ENCODE measurements around the gene POU5F1. TPM values are rescaled to one million over a fixed set of nuclear protein-coding genes. Genes with fewer than 3 reads are reported as not detected.
"Not testable (repeated sequence)": the region's sequence is repeated elsewhere in the genome, so short reads cannot be mapped to it uniquely, and the experiment has no call there.

Gene POU5F1
- total RNA-seq (2022) (not detected in 2 replicates), Bru-seq, nascent RNA (not detected), BruChase-seq, experiment 1, labeled RNA remaining after a 2-hour chase (percentile 17 among the genes with signal in this experiment), BruChase-seq, experiment 2, labeled RNA remaining after a 6-hour chase (percentile 0 among the genes with signal in this experiment)
- long read RNA-seq, result 0 reads

DNA sequence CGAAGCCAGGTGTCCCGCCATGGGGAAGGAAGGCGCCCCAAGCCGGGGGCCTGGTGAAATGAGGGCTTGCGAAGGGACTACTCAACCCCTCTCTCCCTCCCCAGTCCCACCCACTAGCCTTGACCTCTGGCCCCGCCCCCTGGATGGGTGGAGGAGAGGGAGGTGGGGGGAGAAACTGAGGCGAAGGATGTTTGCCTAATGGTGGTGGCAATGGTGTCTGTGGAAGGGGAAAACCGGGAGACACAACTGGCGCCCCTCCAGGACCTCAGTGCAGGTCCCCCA is at the start of gene POU5F1:
Gene POU5F1, minus strand, starts transcription at position 83 of the 282 bp plus-strand sequence. Its CDS starts 62 bp downstream, at position 21.
- Mint-ChIP-seq H3K4me1 (ENCODE audit: low read depth, unreplicated experiment) (peaks cover 6% of the 10 kb centered on the region), H3K4me3 (ENCODE audit: unreplicated experiment) (no peak within 1 kb of the TSS), H3K27me3 (ENCODE audit: insufficient read depth, unreplicated experiment) (no peaks in the 10 kb centered on the region), H3K9me3 (ENCODE audit: unreplicated experiment) (no peaks in the 10 kb centered on the region), H3K36me3 (ENCODE audit: insufficient read depth, unreplicated experiment) (no peaks in the 10 kb centered on the region), H3K27ac (ENCODE audit: unreplicated experiment) (no peak within 1 kb of the TSS)
- H3K4me1 ChIP-seq, result peaks cover 5% of the 10 kb centered on the region; the same call in 1 of the 2 replicates
- intact Hi-C loops (cut with micrococcal nuclease; ENCODE audit: unreplicated experiment), result no loop called here
- CTCF ChIA-PET, result no interaction called here
- H3K27me3 ChIP-seq (replicated peaks; ENCODE audit: control insufficient read depth, insufficient read depth, low read length), result no peaks in the 10 kb centered on the region
- H3K9me3 ChIP-seq, result no peaks in the 10 kb centered on the region
- POLR2A ChIA-PET, result no interaction called here
- no peaks in the 10 kb centered on the region for H3K36me3 ChIP-seq (ENCODE audit: control insufficient read depth, insufficient read depth, low read length)
- BruUV-seq (replicated peaks), result no TSS peak
- TF ChIP-seq, protein P1, sequence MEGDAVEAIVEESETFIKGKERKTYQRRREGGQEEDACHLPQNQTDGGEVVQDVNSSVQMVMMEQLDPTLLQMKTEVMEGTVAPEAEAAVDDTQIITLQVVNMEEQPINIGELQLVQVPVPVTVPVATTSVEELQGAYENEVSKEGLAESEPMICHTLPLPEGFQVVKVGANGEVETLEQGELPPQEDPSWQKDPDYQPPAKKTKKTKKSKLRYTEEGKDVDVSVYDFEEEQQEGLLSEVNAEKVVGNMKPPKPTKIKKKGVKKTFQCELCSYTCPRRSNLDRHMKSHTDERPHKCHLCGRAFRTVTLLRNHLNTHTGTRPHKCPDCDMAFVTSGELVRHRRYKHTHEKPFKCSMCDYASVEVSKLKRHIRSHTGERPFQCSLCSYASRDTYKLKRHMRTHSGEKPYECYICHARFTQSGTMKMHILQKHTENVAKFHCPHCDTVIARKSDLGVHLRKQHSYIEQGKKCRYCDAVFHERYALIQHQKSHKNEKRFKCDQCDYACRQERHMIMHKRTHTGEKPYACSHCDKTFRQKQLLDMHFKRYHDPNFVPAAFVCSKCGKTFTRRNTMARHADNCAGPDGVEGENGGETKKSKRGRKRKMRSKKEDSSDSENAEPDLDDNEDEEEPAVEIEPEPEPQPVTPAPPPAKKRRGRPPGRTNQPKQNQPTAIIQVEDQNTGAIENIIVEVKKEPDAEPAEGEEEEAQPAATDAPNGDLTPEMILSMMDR (IDR thresholded peaks at IDR 0.05; ENCODE audit: insufficient read depth in 1 of 2, low read depth in 1 of 2, low read length in 1 of 2, severe bottlenecking in 1 of 2, unreplicated experiment in 1 of 2), result no peak
- no peak within 1 kb of the TSS for H3K4me3 ChIP-seq (ENCODE audit: low read depth, low read length)
- DNase-seq, result no peak

GRCh38 chr6:31216208-31216898 is 45.9 kb upstream of the POU5F1 start:
- ChIA-PET POLR2A (no interaction called here), CTCF (no interaction called here)
- DNase-seq, result no peak
- Mint-ChIP-seq H3K27me3 (ENCODE audit: insufficient read depth, unreplicated experiment) (no peaks in the 10 kb centered on the region), H3K36me3 (ENCODE audit: insufficient read depth, unreplicated experiment) (no peaks in the 10 kb centered on the region), H3K9me3 (ENCODE audit: unreplicated experiment) (no peaks in the 10 kb centered on the region), H3K4me3 (ENCODE audit: unreplicated experiment) (no peak overlapping the region), H3K27ac (ENCODE audit: unreplicated experiment) (no peak overlapping the region), H3K4me1 (ENCODE audit: low read depth, unreplicated experiment) (no peaks in the 10 kb centered on the region)
- no peaks in the 10 kb centered on the region for H3K27me3 ChIP-seq (replicated peaks; ENCODE audit: control insufficient read depth, insufficient read depth, low read length)
- no TSS peak for BruUV-seq (replicated peaks)
- H3K4me3 ChIP-seq (ENCODE audit: low read depth, low read length), result no peak overlapping the region
- intact Hi-C loops (cut with micrococcal nuclease; ENCODE audit: unreplicated experiment), result no loop called here
- no peaks in the 10 kb centered on the region for H3K4me1 ChIP-seq
- H3K36me3 ChIP-seq (ENCODE audit: control insufficient read depth, insufficient read depth, low read length), result no peaks in the 10 kb centered on the region
- H3K9me3 ChIP-seq, result no peaks in the 10 kb centered on the region
- TF ChIP-seq, protein P1 (IDR thresholded peaks at IDR 0.05; ENCODE audit: insufficient read depth in 1 of 2, low read depth in 1 of 2, low read length in 1 of 2, severe bottlenecking in 1 of 2, unreplicated experiment in 1 of 2), result no peak

DNA sequence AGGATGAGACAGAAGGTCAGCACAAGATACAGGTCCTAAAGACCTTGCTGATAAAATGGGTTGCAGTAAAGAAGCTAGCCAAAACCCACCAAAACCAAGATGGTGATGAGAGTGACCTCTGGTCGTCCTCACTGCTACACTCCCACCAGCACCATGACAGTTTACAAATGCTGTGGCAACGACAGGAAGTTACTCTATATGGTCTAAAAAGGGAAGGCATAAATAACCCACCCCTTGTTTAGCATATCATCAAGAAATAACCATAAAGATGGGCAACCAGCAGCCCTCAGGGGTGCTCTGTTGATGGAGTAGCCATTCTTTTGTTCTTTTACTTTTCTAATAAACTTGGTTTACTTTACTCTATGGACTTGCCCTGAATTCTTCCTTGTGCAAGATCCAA is 44.7 kb upstream of the POU5F1 start:
- CTCF ChIA-PET; H3K4me1 Mint-ChIP-seq (ENCODE audit: low read depth, unreplicated experiment); BruUV-seq (replicated peaks); H3K27me3 Mint-ChIP-seq (ENCODE audit: insufficient read depth, unreplicated experiment); H3K27me3 ChIP-seq (replicated peaks; ENCODE audit: control insufficient read depth, insufficient read depth, low read length); POLR2A ChIA-PET; H3K4me1 ChIP-seq; H3K36me3 ChIP-seq (ENCODE audit: control insufficient read depth, insufficient read depth, low read length); intact Hi-C loops (cut with micrococcal nuclease; ENCODE audit: unreplicated experiment); H3K27ac Mint-ChIP-seq (ENCODE audit: unreplicated experiment); H3K9me3 ChIP-seq; DNase-seq; H3K9me3 Mint-ChIP-seq (ENCODE audit: unreplicated experiment); H3K4me3 Mint-ChIP-seq (ENCODE audit: unreplicated experiment); H3K4me3 ChIP-seq (ENCODE audit: low read depth, low read length); H3K36me3 Mint-ChIP-seq (ENCODE audit: insufficient read depth, unreplicated experiment): not testable (repeated sequence)

All from Caco-2 (cell line).